ENCODE measurements around the gene HTT. TPM values are rescaled to one million over a fixed set of nuclear protein-coding genes. Genes with fewer than 3 reads are reported as not detected.

Gene HTT
- total RNA-seq, 4 donors from 2014 or later = 49.6 to 155 (median 83.1) TPM

DNA sequence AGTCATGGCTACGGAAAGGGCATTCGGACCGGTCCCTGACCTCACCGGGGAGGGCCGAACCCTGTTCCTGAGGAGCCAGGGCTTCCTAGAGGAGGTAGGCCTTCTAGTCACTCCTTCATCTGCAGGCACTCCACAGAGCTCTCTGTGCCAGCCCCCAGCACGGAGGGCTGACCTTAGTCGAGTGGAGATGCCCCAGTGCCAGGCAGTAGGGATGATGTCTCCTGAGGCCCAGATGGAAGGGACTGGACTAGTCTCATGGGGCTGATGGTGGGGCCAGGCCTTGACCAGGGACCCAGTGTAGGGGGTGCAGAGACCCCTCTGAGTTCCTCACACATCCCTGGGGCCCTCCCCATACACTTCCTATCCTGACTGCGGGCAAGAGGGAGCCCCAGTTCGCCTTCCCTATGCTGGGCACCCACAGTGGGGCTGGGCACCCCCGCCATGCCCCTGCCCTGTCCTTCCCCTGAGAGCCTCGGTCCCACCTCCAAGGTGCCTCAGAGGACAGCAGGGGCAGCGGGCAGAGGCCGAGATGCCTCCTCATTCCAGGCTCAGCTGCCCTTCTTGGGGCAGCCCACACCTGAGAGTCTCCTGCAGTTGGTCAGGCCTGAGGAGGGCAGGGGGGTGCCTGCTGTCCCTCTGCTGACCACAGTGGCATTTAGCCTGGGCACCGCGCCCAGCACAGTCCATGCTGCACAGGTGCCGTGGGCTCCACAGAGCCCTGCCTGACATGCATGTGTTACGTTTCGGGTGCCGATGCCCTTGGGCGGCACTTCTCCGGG is 173.1 kb downstream of the HTT start:
- intact Hi-C loops (cut with DNase I) = no loop called here
- peaks cover 9 to 25% of the 10 kb centered on the region in 2 donors for H3K4me1 ChIP-seq
- H3K36me3 ChIP-seq = no peaks in the 10 kb centered on the region
- no peaks in the 10 kb centered on the region for H3K27me3 ChIP-seq
- H3K9me3 ChIP-seq = no peaks in the 10 kb centered on the region
- H3K4me3 ChIP-seq (replicated peaks in 1 of 3) = no peak overlapping the region
- no peak for DNase-seq
- 89 to 92% methylated on average over 3 to 12 of the region's 21 CpGs for WGBS, 2 donors
- no peak for TF ChIP-seq POLR2A (IDR thresholded peaks at IDR 0.05)
- TF ChIP-seq, protein P1, sequence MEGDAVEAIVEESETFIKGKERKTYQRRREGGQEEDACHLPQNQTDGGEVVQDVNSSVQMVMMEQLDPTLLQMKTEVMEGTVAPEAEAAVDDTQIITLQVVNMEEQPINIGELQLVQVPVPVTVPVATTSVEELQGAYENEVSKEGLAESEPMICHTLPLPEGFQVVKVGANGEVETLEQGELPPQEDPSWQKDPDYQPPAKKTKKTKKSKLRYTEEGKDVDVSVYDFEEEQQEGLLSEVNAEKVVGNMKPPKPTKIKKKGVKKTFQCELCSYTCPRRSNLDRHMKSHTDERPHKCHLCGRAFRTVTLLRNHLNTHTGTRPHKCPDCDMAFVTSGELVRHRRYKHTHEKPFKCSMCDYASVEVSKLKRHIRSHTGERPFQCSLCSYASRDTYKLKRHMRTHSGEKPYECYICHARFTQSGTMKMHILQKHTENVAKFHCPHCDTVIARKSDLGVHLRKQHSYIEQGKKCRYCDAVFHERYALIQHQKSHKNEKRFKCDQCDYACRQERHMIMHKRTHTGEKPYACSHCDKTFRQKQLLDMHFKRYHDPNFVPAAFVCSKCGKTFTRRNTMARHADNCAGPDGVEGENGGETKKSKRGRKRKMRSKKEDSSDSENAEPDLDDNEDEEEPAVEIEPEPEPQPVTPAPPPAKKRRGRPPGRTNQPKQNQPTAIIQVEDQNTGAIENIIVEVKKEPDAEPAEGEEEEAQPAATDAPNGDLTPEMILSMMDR (IDR thresholded peaks at IDR 0.05) = no peak
- no peak overlapping the region for H3K27ac ChIP-seq

DNA sequence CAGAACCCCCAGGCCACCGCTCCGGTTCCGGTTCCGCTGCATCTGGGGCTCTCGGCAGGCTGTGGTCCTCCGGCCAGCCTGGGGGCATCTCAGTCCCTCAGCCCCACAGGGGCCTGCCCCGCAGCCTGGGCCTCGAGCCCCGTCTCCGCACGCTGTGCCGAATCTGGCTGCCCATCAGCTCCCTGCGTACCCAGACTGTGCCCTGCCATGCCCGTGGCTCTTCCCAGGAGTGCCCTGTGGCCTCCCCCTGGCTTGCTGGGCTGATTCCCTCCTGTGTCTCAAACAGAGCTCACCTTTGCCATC is 173.6 kb downstream of the HTT start:
- Histone ChIP-seq H3K4me1 (peaks cover 9 to 23% of the 10 kb centered on the region in 2 donors), H3K4me3 (replicated peaks in 1 of 3) (no peak overlapping the region), H3K27ac (no peak overlapping the region), H3K36me3 (no peaks in the 10 kb centered on the region), H3K9me3 (no peaks in the 10 kb centered on the region), H3K27me3 (no peaks in the 10 kb centered on the region)
- intact Hi-C loops (cut with DNase I) = no loop called here
- DNase-seq = no peak
- no peak for TF ChIP-seq POLR2A (IDR thresholded peaks at IDR 0.05)
- no CpG with 5 or more reads among the region's 14 CpGs for WGBS, 2 donors

DNA sequence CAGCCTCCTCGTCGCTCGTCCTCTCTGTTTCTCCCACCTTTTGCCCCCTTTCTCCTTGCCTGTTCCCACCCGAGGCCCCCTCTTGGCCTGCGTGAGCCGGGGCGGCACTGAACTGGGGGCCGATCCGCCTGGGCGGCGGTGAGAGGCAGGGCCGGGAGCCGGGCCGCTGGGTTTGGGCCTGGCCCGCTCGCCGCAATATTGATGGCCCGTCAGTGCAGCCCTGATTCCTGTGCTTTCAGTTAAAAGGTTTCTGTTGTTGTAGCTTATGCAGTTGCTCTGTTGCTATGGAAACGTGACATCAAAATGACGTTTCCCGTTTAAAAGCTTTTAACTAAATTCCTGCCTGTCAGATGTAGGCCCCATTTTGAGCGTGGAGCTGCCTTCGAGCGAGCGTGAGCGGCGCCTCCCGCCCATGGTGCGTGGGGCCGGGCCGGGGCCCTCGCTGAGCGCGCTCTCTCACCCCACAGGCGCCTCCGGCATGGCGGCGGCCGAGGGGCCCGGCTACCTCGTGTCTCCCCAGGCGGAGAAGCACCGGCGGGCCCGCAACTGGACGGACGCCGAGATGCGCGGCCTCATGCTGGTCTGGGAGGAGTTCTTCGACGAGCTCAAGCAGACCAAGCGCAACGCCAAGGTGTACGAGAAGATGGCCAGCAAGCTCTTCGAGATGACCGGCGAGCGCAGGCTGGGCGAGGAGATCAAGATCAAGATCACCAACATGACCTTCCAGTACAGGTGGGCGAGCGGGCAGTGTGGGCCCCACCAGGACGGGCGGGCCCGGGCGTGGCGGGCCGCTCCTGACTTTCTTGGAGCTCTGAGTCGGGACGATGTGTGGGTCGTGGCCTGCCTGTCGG is 174.6 kb downstream of the HTT start, which contains the start of gene MSANTD1:
TSS of gene MSANTD1 (plus strand) at position 349 of the 851 bp plus-strand sequence. CDS start at position 413, 64 bp downstream.
- Histone ChIP-seq H3K27me3 (no peaks in the 10 kb centered on the region), H3K36me3 (no peaks in the 10 kb centered on the region), H3K4me3 (replicated peaks in 1 of 3) (no peak within 1 kb of the TSS), H3K9me3 (no peaks in the 10 kb centered on the region), H3K27ac (no peak within 1 kb of the TSS), H3K4me1 (peaks cover 9 to 14% of the 10 kb centered on the region in 2 donors)
- no peak for TF ChIP-seq POLR2A (IDR thresholded peaks at IDR 0.05)
- TF ChIP-seq, protein P1 (IDR thresholded peaks at IDR 0.05) = no peak
- intact Hi-C loops (cut with DNase I) = no loop called here
- WGBS, 2 donors = 87 to 92% methylated on average over 70 to 71 of the region's 72 CpGs
- no peak for DNase-seq

DNA sequence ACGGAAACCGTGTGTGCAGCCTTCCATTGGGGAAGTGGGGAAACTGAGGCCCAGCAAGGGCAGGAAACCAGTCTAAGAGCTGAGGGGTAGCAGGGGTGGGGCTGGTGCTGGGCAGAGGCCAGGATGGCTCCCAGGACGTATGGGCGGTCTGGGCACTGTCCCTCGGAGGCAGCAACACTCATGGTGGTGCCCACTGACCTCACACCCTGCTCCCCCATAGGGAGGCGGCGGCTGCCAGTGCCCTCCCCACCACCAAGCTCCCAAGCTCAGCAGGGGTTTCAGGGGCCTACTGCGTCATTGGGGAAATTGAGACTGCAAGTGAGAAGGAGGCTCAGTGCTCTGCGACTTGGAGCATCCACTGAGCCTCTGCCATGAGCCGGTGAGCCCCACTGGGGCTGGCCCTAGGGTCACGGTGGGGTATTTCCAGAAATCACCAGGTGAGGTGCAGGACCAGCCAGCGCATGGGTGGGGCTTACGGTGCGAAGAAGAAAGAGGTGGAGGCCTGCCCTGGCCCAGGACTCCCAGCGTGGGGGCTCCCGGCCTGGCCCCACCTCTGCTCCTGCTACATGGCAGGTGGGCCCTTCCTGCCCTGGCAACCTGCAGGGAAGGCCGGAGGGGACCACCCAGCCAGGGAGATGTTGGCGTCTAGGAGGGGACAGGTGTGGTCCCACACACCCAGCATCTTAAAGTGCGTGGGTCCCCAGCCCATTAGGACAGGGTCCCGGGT is 175.4 kb downstream of the HTT start:
- TF ChIP-seq, protein P1 (IDR thresholded peaks at IDR 0.05) = no peak
- TF ChIP-seq POLR2A (IDR thresholded peaks at IDR 0.05) = no peak
- intact Hi-C loops (cut with DNase I) = no loop called here
- H3K27ac ChIP-seq = peak overlapping the region in 2 of 3 donors; percentile 83 to 97
- peaks cover 9 to 14% of the 10 kb centered on the region in 2 donors for H3K4me1 ChIP-seq
- no peaks in the 10 kb centered on the region for H3K36me3 ChIP-seq
- DNase-seq = no peak
- no peaks in the 10 kb centered on the region for H3K9me3 ChIP-seq
- H3K4me3 ChIP-seq (replicated peaks in 1 of 3) = no peak overlapping the region
- WGBS, 2 donors = 82 to 90% methylated on average over 13 to 17 of the region's 20 CpGs
- H3K27me3 ChIP-seq = no peaks in the 10 kb centered on the region

DNA sequence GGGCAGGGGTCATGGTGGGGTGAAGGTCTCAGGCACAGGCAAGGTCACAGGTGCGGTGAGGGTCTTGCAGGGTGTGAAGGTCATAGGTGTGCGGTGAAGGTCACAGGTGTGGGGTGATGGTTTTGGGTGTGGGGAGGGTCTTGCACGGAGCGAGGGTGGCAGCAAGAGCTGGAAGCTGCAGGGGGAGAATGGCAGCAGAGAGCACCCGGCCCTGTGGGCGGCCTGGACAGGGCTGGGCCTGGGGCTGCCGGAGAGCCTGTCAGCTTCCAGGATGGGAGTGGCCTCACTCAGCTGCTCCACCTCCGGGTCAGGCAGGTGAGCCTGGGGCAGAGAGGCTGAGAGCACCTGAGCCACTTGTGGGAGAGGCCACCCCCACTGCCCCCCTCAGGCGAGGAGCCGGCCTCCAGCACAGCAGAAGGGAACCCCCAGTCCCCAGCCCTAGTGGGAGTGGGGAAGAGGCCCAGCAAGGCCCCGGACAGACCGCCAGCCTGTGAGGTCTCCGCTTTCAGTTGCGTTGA is 176.0 kb downstream of the HTT start:
- intact Hi-C loops (cut with DNase I) = no loop called here
- WGBS, 2 donors = 46 to 61% methylated on average over 10 to 11 of the region's 14 CpGs
- Histone ChIP-seq H3K27me3 (no peaks in the 10 kb centered on the region), H3K9me3 (no peaks in the 10 kb centered on the region), H3K4me3 (replicated peaks in 1 of 3) (no peak overlapping the region), H3K4me1 (peaks cover 9 to 14% of the 10 kb centered on the region in 2 donors), H3K36me3 (no peaks in the 10 kb centered on the region), H3K27ac (peak overlapping the region; percentile 83 to 97 (median 86))
- peak in 1 of 2 donors; percentile 43 for TF ChIP-seq POLR2A (IDR thresholded peaks at IDR 0.05)
- TF ChIP-seq, protein P1 (IDR thresholded peaks at IDR 0.05) = no peak
- DNase-seq = peak; percentile 90
